GM18505 (cell line): ENCODE data around the gene NPEPL1.

Experiments used
- ATAC-seq: cut with Tn5 transposase; IDR thresholded peaks from one replicate; pipeline ENCODE4 v1.9.1; 2021; ENCODE audit not compliant: unreplicated experiment
- POLR2A ChIP-seq: IDR thresholded peaks from 4 replicates; pipeline ENCODE4 v1.6.1; 2011; ENCODE audit warnings: borderline replicate concordance; ENCODE audit not compliant: insufficient read depth, insufficient read length; ENCODE audit errors: extremely low read depth

The NPEPL1 gene

GRCh38 chr20:58695895-58696375 lies 3.3 kb downstream of the NPEPL1 start:
- no peak for TF ChIP-seq POLR2A

DNA sequence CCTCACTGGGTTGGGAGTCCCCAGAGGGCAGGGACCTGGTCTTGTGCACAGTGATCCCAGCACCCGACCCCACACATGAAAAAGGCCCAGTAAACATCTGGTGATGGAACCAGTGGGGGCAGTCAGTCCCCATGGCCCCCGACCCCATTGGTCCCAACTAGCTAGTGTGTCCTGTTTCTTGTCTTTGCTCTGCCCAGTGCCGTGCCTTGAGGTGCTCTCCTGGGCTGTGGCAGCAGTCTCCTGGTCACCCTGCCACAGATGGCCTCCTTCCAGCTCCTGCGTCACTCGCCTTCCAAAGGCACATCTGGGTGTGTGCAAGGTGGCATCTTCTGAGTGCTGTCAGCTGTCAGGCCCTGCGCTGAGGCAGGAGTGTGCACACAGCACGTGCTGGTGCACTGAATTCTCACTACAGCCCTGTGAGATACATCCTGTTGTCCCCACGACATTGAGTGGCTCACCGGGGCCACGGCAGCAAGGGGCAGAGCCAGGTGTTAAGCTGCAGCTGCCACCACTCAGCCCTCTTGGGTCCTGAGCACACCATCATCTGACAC lies 3.9 kb downstream of the NPEPL1 start:
- TF ChIP-seq POLR2A: no peak

More at GRCh38 chr20:58695895-58696375, 3.3 kb downstream of the NPEPL1 start:
- ATAC-seq: no peak

GRCh38 chr20:58697201-58697866 lies 4.7 kb downstream of the NPEPL1 start:
- no peak for ATAC-seq

More for the DNA sequence above, 3.9 kb downstream of the NPEPL1 start:
- ATAC-seq: no peak

GRCh38 chr20:58697867-58698703 lies 5.5 kb downstream of the NPEPL1 start:
- ATAC-seq: no peak
- TF ChIP-seq POLR2A: no peak

More at GRCh38 chr20:58697201-58697866, 4.7 kb downstream of the NPEPL1 start:
- no peak for TF ChIP-seq POLR2A

GRCh38 chr20:58698741-58699622 lies 6.4 kb downstream of the NPEPL1 start:
- no peak for ATAC-seq
- no peak for TF ChIP-seq POLR2A

GRCh38 chr20:58699623-58700107 lies 7.1 kb downstream of the NPEPL1 start:
- ATAC-seq: no peak
- no peak for TF ChIP-seq POLR2A

GRCh38 chr20:58700121-58700821 lies 7.7 kb downstream of the NPEPL1 start:
- TF ChIP-seq POLR2A: no peak
- ATAC-seq: no peak

GRCh38 chr20:58700823-58701222 lies 8.2 kb downstream of the NPEPL1 start:
- TF ChIP-seq POLR2A: no peak
- ATAC-seq: no peak

GRCh38 chr20:58701431-58702160 lies 9.0 kb downstream of the NPEPL1 start:
- no peak for ATAC-seq
- no peak for TF ChIP-seq POLR2A

- TF ChIP-seq POLR2A: no peak
- ATAC-seq: no peak
Observed at GRCh38 chr20:58702161-58702510, 9.5 kb downstream of the NPEPL1 start.

GRCh38 chr20:58702859-58703648 lies 10.5 kb downstream of the NPEPL1 start:
- ATAC-seq: no peak

DNA sequence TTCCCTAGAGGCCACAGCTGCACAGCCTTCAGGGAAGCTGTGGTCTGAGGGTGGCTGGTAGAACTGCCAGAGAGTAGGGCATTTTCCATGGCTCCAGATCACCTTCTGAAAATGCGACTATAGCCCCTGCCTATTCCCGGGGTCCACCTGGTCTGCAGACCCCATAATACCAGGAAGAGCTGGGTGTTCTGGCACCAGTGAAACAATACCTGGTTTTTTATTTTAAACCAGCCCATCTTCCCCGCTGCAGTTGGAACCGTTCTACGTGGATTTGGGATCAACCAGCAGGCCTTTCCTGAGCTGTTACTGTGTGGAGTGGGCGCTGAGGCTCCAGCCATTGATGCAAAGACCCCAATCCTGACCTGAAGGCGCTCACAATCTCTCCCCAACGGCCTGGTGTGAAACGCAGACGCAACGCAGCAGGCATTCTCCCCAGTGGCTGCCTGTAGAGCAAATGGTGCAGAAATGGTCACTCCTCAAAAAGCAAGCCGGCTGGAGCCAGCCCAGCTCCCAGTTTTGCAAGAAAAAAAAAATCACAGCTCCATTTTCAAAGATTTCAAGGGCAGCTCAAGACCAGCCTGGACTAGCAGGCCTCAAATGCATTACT lies 11.3 kb downstream of the NPEPL1 start:
- no peak for ATAC-seq

More at GRCh38 chr20:58702859-58703648, 10.5 kb downstream of the NPEPL1 start:
- TF ChIP-seq POLR2A: no peak

More for the DNA sequence above, 11.3 kb downstream of the NPEPL1 start:
- TF ChIP-seq POLR2A: no peak
